Measurements from ENCODE around the gene PPP5C. TPM values are rescaled to one million over a fixed set of nuclear protein-coding genes. Genes with fewer than 3 reads are reported as not detected.
A peak's percentile ranks its signal among the peaks of the same experiment; 100 is the strongest.
"Not testable (repeated sequence)": the region's sequence is repeated elsewhere in the genome, so short reads cannot be mapped to it uniquely, and the experiment has no call there.

Gene PPP5C
- total RNA-seq, 2 donors from 2014 or later: 60.0 to 127 TPM

- peaks cover 3% of the 10 kb centered on the region for H3K27me3 Mint-ChIP-seq
- H3K4me1 Mint-ChIP-seq: no peaks in the 10 kb centered on the region
- no peak overlapping the region for H3K27ac Mint-ChIP-seq
- ATAC-seq (replicated peaks): no peak
- H3K9me3 Mint-ChIP-seq: no peaks in the 10 kb centered on the region
- no peak overlapping the region for H3K4me3 Mint-ChIP-seq
- peaks cover 24% of the 10 kb centered on the region for H3K36me3 Mint-ChIP-seq (ENCODE audit: low read depth)
Observed at GRCh38 chr19:46393456-46394401, 46.8 kb downstream of the PPP5C start.

- no peak for ATAC-seq (replicated peaks)
- Mint-ChIP-seq H3K36me3 (ENCODE audit: low read depth) (peaks cover 18% of the 10 kb centered on the region), H3K4me1 (no peaks in the 10 kb centered on the region), H3K9me3 (no peaks in the 10 kb centered on the region), H3K27ac (no peak overlapping the region), H3K4me3 (no peak overlapping the region), H3K27me3 (peaks cover 3% of the 10 kb centered on the region)
Observed at GRCh38 chr19:46394402-46394797, 47.5 kb downstream of the PPP5C start.

DNA sequence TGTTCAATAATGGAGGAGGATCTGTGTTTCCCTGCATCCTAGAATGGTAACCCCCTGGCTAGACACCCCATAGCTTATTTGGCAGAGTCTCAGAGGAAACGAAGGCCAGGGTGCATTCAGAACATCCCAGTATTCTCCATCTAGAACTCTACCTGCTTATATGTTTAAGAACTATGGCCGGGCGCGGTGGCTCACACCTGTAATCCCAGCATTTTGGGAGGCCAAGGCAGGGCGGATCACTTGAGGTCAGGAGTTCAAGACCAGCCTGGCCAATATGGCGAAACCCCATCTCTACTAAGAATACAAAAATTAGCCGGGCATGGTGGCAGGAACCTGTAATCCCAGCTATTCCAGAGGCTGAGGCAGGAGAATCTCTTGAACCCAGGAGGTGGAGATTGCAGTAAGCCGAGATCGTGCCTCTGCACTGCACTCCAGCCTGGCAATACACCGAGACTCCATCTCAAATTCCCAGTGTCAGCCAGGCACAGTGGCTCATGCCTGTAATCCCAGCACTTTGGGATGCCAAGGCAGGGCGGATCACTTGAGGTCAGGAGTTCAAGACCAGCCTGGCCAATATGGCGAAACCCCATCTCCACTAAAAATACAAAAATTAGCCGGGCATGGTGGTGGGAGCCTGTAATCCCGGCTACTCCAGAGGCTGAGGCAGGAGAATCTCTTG is 51.1 kb downstream of the PPP5C start:
- not testable (repeated sequence) for H3K4me3 Mint-ChIP-seq; H3K4me1 Mint-ChIP-seq; H3K27ac Mint-ChIP-seq; H3K36me3 Mint-ChIP-seq (ENCODE audit: low read depth); H3K9me3 Mint-ChIP-seq; ATAC-seq (replicated peaks)
- peaks cover 15% of the 10 kb centered on the region for H3K27me3 Mint-ChIP-seq

DNA sequence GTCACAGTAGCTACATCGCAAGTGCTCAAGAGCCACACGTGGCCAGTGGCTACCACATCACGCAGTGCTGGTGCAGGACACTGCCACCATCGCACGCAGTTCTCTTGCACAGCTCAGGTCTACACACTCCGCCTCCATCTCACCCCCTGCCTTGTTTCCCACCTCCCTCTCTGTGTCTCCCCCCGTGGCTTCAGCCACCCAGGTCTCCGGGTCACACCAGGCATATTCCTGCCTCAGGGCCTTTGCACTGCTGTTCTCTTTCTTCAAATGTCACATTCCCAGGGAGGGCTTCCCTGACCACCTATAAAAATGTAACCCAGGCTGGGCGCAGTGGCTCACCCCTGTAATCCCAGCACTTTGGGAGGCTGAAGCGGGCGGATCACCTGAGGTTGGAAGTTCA is 55.8 kb downstream of the PPP5C start:
- Mint-ChIP-seq H3K4me1 (peaks cover 16% of the 10 kb centered on the region), H3K4me3 (no peak overlapping the region), H3K27ac (no peak overlapping the region), H3K36me3 (ENCODE audit: low read depth) (no peaks in the 10 kb centered on the region), H3K27me3 (peaks cover 34% of the 10 kb centered on the region), H3K9me3 (no peaks in the 10 kb centered on the region)
- no peak for ATAC-seq (replicated peaks)

GRCh38 chr19:46404055-46404752 is 57.3 kb downstream of the PPP5C start:
- H3K4me1 Mint-ChIP-seq: peaks cover 19% of the 10 kb centered on the region
- H3K27me3 Mint-ChIP-seq: peaks cover 45% of the 10 kb centered on the region
- ATAC-seq (replicated peaks): no peak
- H3K36me3 Mint-ChIP-seq (ENCODE audit: low read depth): no peaks in the 10 kb centered on the region
- H3K4me3 Mint-ChIP-seq: peak overlapping the region; percentile 56
- no peak overlapping the region for H3K27ac Mint-ChIP-seq
- no peaks in the 10 kb centered on the region for H3K9me3 Mint-ChIP-seq

GRCh38 chr19:46404753-46405468 is 58.0 kb downstream of the PPP5C start:
- no peak overlapping the region for H3K27ac Mint-ChIP-seq
- no peak for ATAC-seq (replicated peaks)
- H3K36me3 Mint-ChIP-seq (ENCODE audit: low read depth): no peaks in the 10 kb centered on the region
- H3K27me3 Mint-ChIP-seq: peaks cover 45% of the 10 kb centered on the region
- H3K4me1 Mint-ChIP-seq: peaks cover 19% of the 10 kb centered on the region
- H3K4me3 Mint-ChIP-seq: peak overlapping the region; percentile 56
- H3K9me3 Mint-ChIP-seq: no peaks in the 10 kb centered on the region

- Mint-ChIP-seq H3K27me3 (peaks cover 53% of the 10 kb centered on the region), H3K9me3 (no peaks in the 10 kb centered on the region), H3K27ac (no peak overlapping the region), H3K36me3 (ENCODE audit: low read depth) (no peaks in the 10 kb centered on the region), H3K4me3 (no peak overlapping the region), H3K4me1 (peaks cover 19% of the 10 kb centered on the region)
- no peak for ATAC-seq (replicated peaks)
Observed at GRCh38 chr19:46406976-46407375, 60.1 kb downstream of the PPP5C start.

GRCh38 chr19:46407856-46408663 is 61.2 kb downstream of the PPP5C start:
- H3K4me3 Mint-ChIP-seq: no peak overlapping the region
- peaks cover 13% of the 10 kb centered on the region for H3K4me1 Mint-ChIP-seq
- H3K27me3 Mint-ChIP-seq: peaks cover 50% of the 10 kb centered on the region
- ATAC-seq (replicated peaks): no peak
- H3K9me3 Mint-ChIP-seq: no peaks in the 10 kb centered on the region
- H3K27ac Mint-ChIP-seq: no peak overlapping the region
- no peaks in the 10 kb centered on the region for H3K36me3 Mint-ChIP-seq (ENCODE audit: low read depth)

GRCh38 chr19:46408664-46409039 is 61.8 kb downstream of the PPP5C start:
- Mint-ChIP-seq H3K36me3 (ENCODE audit: low read depth) (no peaks in the 10 kb centered on the region), H3K4me3 (no peak overlapping the region), H3K27ac (no peak overlapping the region), H3K9me3 (no peaks in the 10 kb centered on the region), H3K27me3 (peaks cover 47% of the 10 kb centered on the region), H3K4me1 (peaks cover 12% of the 10 kb centered on the region)
- no peak for ATAC-seq (replicated peaks)

- peaks cover 7% of the 10 kb centered on the region for H3K4me1 Mint-ChIP-seq
- H3K36me3 Mint-ChIP-seq (ENCODE audit: low read depth): no peaks in the 10 kb centered on the region
- peaks cover 43% of the 10 kb centered on the region for H3K27me3 Mint-ChIP-seq
- ATAC-seq (replicated peaks): no peak
- H3K9me3 Mint-ChIP-seq: no peaks in the 10 kb centered on the region
- H3K27ac Mint-ChIP-seq: no peak overlapping the region
- H3K4me3 Mint-ChIP-seq: no peak overlapping the region
Observed at GRCh38 chr19:46409191-46409590, 62.3 kb downstream of the PPP5C start.

DNA sequence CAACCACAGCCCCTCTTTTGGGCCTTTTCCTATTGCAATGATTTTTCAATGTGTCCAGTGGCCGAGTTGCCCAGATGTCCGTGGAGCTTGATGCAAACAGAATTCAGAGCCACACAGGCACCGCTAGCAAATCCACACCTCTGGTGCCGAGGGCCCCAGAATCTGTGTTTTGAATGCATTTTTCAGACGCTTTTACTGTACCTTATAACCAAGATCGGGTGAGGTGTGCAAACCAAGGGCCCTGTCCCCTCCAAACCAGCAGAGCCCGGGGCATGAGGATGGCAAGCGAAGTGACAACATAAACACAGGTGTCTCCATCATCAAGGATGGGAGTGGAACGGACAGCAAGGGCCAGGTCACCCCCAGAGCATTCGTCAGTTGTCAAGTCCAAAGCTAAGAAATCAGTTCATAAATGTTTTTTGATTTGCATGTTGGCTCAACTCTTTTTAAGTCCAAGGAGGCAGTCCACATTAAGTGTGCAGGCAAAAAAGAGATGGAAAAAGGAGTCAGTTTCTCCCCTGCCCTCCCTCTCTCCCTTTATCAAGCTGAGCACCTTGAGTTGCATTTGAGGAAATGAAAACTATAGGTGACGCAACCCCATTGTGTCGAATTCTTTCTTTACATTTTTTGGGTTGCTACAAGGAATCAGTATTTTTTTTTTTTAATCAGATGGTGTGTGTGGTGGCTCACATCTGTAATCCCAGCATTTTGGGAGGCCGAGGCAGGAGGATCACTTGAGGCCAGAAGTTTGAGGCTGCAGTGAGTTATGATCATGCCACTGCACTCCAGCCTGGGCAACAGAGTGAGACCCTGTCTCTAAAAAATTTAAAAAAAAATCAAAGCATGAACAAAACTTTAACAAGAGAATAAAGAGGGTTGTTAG is 63.6 kb downstream of the PPP5C start:
- Mint-ChIP-seq H3K27ac (no peak overlapping the region), H3K36me3 (ENCODE audit: low read depth) (no peaks in the 10 kb centered on the region), H3K9me3 (no peaks in the 10 kb centered on the region), H3K4me1 (peaks cover 3% of the 10 kb centered on the region), H3K4me3 (no peak overlapping the region), H3K27me3 (peaks cover 43% of the 10 kb centered on the region)
- no peak for ATAC-seq (replicated peaks)

DNA sequence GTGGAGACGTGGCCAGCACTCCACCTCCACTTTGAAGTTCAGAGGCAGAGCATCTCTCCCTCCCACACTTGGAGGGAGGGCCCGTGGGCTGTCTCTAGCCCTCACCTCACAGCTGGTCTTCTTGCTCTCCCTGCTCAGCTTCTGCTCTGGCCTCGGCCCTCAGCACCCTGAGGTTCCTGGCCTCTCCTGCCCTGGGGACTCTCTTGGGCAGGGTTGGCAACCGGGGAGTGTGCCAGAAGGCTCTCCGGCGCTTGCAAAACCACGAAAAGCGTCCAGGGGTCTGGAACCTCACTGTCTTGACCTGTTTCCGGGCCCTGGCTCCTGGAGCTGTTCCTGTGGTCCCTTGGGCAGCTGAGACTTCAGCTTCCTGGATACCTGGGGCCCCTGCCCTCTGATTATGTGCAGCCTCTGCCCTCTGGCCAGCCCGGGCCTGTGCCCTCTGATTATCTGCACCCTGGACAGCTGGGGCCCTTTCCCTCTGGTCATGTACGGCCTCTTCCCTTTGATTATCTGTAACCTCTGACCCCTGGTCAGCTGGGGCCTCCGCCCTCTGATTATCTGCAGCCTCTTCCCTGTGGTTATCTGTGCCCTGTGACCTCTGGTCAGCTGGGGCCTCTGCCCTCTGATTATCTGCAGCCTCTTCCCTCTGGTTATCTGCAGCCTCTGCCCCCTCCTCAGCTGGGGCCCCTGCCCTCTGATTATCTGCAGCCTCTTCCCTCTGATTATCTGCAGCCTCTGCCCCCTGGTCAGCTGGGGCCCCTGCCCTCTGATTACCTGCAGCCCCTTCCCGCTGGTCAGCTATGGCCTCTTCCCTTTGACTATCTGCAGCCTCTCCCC is 64.4 kb downstream of the PPP5C start:
- H3K27ac Mint-ChIP-seq: no peak overlapping the region
- H3K9me3 Mint-ChIP-seq: no peaks in the 10 kb centered on the region
- ATAC-seq (replicated peaks): no peak
- H3K36me3 Mint-ChIP-seq (ENCODE audit: low read depth): no peaks in the 10 kb centered on the region
- no peak overlapping the region for H3K4me3 Mint-ChIP-seq
- peaks cover 3% of the 10 kb centered on the region for H3K4me1 Mint-ChIP-seq
- peaks cover 46% of the 10 kb centered on the region for H3K27me3 Mint-ChIP-seq

Data from activated T-helper 17 cell treated with anti-CD3 and anti-CD28 coated beads, Interleukin-2, amount 50 U/mL, for 72 hours (primary cell).